Inflammatory macrophage treated with lipopolysaccharide for 4 hours (primary cell): ENCODE results near the gene GBE1.

ENCODE experiments used
- DNase-seq: peaks from one replicate; pipeline ENCODE4 v3.0.0-alpha.2; 2020

GBE1 gene

DNA sequence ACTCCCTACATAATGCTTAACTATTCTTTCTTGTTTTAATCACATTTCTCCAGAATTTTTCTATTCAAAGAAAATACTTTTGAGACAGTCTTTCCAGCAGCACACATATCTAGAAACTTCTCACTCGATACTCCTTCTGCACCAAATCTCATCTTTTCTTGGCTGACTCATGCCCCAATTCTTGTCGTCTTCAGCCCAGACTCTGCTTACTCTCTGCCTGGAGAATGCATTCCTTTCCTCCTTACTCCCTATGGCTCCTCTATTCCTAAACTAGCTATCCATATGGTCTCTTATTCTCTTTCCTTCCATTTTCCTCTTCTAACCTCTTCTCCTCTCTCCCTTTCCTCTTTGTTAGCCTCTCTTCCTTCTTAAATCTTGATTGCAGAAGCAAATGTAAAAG, 158.7 kb downstream of the GBE1 start:
- no peak for DNase-seq

DNA sequence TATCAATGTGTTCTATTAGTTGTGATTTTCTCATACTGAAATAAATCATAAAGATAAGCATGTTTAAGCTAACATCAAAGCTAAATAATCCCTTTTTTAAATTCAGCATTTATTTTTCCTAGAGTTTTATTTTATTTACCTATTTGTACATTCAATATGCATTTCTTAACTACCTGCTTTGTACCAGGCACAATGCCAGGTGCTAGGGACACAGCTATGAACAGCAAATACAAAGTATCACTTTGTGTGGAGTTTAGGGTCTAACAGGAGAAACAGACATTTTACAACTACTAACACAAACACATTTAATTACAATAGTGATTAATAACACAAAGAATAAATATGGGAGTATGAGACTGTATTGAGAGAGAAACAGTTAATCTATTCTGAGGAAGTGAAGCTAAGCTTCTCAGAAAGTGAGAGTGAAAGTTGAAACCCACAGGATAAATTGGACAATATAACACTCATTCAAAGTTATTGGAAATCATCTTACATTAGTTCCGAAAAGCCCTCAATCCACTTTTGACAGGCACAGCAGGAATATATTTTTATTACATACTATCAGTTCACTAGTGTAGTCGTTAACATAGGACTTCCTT, 159.6 kb downstream of the GBE1 start:
- peak; percentile 10 for DNase-seq

DNA sequence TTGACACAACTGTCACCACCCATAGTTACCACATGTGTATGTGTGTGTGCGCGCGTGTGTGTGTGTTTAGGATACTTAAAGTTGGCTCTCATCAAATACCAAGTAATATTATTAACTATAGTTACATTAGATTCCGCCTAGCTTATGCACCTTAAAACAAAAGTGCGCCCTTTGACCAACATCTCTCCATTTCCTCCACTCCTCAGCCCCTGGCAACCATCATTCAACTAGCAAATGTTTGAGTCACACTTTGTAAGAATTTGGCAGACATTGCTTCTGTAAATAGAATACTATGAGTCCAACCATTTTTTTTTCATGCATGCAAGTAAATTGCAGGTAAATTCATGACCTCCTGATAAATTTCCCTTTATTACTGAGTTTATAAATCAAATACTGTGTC, 169.3 kb downstream of the GBE1 start:
- no peak for DNase-seq

DNA sequence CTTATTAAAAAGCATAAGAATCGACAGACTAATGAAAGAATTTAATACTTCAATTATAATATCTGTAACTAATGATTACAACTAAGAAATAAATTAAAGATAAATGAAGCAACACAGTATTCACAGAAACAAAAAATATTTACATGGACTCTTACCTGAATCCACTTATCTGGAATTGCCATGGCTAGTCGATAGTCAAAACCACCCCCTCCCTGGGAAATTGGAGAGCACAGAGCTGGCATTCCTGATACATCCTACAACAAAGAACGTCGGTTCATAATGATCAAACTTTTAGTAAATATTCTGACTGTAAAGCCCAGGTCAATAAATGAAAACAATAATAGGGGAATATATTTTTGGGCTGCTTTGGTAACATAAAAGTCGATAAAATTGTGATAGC, 175.5 kb downstream of the GBE1 start:
- DNase-seq, result no peak

DNA sequence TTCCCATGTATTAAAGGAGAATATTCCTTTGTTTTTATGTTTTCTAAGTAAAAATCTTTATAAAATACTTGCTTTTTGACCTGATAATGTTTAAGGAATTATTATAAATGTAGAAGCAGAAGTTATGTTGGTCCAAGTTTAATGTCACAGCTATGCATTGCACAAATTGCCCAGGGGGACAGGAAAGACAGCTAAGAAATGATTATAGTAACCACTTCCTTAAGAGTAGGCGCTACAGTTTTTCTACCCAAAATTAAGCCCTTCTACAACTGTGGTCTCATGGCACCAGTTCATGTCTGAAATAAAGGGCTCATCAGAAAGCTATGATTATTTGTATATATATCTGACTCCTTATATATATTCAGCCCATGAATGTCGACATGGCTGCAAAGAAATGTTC, 176.4 kb downstream of the GBE1 start:
- DNase-seq, result peak; percentile 13

DNA sequence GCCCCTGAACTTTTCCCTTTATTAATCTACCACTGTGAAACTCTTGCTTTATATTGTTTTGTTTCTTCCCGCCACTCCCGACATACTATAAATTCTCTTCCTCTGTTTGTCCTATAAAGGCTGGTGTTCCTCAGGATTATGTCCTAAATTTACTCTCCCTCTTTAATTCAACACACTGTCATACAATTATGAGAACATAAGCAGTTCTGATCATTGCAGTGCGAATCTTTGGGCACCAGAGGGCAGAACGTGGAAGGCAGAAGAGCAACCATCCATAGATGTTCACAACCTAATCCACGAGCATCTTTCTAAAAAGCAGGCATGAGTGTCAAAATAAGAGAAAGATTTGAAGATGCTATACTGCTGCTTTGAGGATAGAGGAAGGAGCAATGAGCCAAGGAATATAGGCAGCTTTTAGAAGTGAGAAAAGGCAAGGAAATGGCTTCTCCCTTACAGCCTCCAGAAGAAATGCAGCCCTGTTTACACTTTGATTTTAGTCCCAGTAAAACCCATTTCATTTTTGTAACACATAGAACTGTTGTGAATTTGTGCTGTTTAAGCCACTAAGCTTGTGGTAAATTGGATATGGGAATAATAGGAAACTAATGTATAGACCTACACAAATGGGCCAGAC, 179.4 kb downstream of the GBE1 start:
- peak; percentile 13 for DNase-seq

DNA sequence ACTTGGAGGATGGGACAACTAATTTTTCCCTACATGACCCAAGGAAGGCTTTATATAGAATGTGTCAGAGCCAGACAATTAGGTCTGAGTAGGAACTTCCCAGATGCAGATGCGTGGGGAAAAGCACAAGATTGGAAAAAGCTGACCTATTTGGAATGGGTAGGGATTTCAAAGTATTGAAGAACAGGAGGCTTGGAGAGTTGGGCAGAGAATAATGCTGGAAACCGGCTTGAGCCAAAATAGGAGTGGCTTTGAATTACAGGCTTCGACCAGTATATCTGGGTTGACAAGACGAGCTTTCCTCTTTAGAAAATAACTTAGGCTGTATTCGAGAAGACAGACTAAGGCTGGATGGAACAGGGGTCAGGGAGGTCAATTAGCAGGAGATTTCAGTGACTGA, 181.1 kb downstream of the GBE1 start:
- DNase-seq, result no peak

DNA sequence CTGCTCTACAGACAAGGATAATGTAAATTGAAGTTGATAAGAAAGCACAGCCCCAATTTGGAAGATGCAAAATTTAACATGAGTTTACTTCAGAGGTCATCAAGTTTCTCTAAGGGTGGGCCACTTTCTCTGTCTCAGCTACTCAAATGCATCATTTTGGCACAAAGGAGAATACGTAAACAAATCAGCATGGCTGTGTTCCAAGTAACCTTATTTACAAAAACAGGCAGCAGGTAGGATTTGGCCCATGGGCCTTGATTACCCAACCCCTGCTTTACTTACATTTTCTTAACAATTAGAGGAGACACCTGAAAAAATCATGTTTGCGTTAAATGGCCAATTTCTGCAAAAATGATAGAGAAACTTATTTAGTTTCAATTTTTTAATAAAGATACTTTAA, 181.7 kb downstream of the GBE1 start:
- no peak for DNase-seq

DNA sequence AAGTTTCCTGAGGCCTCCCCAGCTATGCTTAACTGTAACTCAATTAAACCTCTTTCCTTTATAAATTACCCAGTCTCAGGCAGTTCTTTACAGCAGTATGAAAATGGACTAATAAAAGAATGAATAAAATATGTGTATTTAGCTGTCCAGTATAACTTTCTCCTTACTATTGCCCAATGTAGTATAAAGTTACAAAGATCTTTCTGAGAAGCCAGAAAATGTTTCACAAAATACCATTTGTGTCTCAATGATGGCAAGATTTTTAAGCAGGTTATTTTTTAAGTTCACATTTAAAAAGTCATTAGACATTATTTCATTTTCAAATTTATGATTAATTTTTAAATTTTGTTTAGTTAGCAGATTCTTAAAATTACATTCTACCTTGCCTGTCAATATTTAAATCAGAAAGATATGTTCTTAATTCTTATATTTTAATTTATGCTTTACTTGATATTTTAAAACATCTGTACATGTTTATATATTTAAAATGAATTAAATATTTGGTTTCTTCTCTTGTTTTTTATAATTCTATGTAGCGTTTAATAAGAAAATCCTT, 189.2 kb downstream of the GBE1 start:
- no peak for DNase-seq

DNA sequence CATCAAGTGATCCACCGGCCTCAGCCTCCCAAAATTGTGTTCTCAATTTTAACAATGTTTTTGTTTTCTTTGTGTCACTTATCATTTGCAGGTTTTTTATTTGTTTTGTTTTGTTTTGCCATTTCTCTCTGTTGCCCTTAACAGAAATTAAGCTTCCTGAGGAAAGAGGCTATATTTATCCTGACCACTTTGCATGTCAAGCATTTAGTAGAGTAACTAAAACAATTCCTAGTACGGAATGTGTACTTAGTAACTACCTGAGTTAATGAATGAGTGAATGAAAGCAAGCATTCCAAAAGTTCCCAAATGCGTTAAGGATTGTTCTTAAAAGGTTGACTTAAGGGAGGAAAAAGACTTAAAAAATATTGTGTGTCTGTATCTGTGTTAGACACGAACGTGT, 193.1 kb downstream of the GBE1 start:
- no peak for DNase-seq

DNA sequence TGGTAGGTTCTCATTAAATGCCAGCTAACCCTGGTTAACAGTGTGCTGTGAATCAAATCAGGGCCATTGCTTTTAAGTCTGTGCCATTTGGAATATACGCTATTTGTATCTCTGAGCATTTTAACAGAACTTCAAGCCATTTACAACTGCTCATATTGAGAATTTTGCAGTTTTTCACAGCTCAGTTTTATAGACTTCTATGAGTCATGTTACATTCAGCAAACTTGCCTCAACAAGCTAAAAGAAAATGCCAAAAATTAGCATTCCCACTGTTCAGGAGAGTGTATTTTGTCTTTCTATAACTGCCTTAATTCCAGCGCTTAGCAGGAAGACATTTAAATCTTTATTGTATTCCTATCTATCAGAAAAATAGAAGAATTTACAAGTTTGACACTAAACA, 196.4 kb downstream of the GBE1 start:
- no peak for DNase-seq

DNA sequence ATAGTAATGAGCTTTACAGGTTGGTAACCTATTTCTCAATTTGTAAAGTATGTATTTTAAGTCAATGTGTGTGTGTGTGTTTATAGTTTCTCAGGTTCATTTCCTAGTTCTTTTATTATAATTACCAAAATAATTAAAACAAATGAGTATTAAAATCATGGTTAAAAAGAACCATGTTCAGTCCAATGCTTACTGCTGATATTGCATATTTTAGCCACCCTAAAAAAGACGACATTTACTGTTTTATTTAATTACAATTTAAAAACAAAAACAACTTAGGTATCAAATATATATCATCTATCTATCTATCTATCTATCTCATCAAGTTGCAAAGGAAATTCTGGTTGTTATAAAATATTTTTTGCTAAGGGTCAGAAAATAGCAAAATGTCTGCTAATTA, 203.3 kb downstream of the GBE1 start:
- no peak for DNase-seq

DNA sequence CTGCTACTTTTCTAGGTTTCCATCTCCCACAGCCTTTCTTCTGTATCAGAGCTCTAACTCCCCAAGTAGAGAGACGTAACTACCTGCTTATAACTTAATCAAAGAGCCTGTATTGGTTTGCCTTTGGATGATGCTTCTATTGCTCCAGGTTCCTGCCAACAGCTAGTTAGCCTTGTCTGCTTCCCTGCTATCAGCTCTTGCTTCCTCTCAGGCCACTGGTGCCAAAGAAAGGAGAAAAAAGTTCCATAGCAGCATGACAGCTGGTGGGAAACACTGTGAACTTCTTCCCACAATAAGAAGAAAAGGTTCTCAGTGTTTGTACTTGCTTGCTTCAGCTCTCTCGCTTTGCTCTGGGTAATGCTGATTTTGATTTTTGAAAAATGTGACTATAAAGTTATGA, 206.6 kb downstream of the GBE1 start:
- DNase-seq, result no peak

DNA sequence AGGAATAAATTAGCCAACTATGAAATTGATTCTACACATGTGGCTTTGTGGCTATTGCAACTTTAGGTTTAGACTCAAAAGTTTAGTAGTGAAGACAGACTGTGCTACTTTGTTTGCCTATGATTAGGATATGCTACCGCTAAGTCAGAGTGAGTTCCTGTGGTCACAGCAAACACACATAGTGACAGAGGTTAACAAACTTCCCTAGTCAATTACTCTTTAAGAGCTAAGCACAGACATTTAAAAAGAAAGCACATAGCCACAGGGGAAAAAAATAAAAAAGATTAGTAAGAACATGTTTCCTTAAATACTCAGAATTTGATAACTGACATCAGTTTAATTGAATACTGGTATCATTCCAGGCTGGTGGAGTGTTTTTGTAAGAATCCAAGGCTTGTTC, 207.1 kb downstream of the GBE1 start:
- no peak for DNase-seq

DNA sequence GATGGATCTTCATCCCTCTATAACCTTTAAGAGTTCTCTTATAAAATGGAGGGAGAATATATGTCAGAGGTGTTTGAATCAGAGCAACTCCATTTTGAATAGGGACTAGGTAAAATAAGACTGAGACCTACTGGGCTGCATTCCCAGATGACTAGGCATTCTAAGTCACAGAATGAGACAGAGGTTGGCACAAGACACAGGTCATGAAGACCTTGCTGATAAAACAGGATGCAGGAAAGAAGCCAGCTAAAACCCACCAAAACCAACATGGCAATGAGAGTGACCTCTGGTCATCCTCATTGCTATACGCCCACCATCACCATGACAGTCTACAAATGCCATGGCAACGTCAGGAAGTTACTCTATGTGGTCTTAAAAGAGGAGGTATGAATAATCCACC, 211.0 kb downstream of the GBE1 start:
- no peak for DNase-seq

DNA sequence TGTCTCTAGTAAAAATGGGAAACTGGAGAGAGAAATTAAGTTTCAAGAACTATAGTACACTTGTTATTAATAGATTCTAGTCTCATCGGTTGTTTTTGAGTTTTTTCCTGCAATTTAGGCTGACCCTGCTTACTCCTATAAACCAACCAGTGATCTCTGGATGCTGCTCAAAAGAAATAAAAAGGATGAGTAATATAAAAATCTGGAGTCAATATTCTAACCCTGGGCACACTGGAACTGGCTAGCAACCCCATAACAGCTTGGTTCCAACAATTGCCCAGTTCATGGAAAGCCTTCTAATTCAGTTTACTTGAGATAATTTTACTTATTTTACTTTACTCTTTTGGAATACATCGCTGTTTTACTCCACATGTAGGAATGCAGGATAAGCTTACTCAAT, 211.6 kb downstream of the GBE1 start:
- no peak for DNase-seq

DNA sequence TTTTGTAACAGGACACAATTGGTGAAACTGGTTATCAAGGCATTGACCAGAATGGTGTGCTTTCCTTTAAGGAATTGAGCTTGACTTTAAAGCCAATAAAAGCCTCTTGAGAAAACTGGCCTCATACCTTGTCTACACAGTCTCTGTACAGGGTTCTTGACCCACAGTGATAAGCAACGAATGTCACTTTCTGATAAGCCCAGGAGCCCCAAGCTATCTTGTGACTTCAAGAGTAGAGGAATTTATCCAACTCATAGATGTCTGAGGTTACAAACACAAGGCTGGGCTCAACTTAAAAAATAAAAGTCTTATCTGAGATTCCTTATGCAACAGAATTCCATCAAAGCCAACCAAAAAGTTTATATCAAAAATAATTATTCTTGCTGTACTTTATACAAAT, 212.1 kb downstream of the GBE1 start:
- no peak for DNase-seq

DNA sequence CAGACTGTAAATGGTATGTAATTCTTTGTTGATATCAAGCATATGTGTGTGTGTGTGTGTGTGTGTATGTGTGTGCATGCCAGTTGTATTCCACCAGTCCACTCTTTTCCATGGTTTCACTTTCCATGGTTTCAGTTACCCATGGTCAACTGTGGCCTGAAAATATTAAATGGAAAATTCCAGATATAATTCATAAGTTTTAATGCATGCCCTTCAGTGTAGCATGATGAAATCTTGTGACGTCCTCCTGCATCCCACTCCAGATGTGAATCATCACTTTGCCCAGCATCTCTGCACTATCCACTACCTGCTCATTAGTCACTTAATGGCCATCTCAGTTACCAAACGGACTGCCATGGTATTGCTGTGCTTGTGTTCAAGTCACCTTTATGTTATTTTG, 215.9 kb downstream of the GBE1 start:
- no peak for DNase-seq

DNA sequence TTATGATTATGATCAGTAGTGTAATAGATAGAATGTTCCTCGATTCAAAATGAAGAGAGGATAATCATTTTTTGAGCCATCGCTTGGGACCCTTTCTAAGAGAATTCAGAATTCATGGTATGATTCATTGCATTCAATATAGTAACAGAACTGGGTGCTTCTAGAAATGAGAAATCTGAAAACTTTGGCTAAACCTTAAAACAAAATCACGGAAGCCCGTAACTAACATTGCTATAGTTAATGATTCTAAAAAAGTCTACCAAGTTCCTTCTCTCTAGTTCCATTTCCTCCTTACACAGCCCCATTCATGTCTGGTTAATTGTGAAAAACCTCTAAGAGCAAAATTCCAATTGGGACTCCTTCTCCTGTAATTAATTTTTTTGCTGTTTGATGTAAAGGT, 217.1 kb downstream of the GBE1 start:
- no peak for DNase-seq

DNA sequence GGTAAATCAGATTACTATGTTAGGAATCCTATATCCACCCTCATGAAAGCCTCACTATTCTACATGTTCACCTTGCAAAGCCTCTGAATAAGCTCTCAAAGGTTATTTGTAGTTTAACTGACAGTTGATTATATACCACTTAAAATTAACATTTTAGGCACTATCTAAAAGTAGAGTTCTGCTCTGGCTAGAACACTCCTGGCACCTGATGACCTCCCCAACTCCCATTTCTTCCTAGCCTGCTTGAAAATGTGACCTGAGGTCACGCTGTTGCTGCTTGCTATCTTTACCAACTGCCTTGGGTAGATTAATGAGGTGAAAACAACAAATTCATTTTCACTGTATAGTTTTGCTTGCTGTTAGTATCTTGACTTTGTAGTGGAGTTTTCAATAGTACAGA, 220.7 kb downstream of the GBE1 start:
- DNase-seq, result no peak

DNA sequence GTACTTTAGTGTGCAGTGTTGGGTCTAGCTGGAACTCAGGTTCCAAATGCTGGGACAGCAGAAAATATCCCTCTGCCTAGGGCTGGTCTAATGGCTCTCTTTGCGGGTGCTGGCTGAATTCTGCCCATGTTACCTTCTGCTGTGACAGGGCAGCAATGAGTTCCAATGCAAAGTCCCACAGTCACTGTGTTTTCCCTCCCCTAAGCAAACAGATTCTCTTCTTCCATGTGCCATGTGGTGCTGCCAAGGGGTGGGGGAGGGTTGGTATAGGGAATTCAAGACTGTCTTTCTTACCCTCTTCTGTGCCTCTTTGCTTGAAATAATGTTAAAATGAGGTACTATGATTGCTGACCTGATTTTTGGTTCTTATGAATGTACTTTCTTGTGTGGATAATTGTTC, 229.6 kb downstream of the GBE1 start:
- DNase-seq, result no peak

DNA sequence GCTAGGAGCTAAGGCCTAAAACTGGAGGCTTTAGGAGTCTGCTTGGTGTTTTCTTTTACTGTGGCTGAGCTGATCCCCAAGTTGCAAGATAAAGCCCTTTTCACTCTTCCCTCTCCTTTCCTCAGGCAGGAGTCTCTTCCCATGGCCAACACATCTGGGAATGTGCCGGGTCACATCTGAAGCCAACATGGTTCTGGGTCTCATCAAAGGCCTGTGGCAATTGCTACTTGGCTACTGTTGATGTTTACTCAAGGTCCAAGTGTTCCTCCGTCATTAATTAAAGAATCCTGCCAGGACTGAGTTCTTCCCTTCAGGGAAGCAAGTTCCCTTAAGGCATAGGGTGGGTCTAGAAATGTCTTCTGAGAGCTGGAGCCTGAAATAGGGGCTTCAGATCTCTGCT, 230.2 kb downstream of the GBE1 start:
- no peak for DNase-seq

DNA sequence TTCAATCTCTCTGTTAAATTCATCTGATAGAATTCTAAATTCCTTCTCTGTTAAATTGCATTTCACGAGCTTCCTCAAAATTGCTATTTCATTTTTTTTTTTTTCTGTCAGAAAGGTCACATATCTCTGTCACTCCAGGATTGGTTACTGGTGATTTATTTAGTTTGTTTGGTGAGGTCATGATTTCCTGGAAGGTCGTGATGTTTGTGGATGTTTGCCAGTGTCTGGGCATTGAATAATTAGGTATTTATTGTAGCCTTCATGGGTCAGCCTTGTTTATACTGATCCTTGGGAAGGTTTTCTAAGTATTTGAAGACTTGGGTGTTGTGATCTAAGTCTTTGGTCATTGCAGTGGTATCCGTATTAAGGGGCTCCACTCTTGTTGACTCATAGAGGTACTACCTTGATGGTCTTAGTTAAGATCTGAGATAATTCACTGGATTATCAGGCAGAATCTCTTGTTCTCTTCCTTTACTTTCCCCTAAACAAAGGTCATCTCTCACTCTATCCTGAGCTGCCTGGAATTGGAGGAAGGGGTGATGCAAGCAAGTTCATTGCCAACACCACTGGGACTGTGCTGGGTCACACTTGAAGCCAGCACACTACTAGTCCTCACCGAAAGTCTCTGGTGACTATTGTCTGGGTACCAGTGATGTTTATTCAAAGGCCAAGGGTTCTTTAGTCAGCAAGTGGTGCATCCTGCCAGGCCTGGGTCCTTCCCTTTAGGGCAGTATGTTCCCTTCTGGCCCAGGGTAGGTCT, 231.1 kb downstream of the GBE1 start:
- DNase-seq, result no peak

DNA sequence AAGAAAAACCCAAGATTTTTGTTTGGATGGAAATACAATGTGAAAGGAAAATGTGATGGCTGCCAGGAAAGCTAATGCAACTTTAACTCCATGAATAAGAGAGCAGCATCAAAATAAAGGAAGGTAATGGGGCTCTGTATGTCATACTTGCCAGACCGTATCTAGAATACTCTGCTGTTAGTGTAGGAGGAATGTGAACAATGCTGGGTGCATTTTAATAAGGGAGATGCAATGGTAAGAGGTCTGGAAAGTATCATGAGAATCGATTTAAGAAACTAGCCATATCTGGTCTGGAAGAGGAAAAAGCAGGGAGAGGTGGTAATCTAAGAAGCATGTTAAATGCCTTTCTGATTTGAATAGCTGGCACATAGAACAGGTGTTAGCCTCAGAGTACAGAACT, 239.6 kb downstream of the GBE1 start:
- DNase-seq, result no peak
